Skeletal muscle cell (primary cell): ENCODE data around the gene L3MBTL1.

Source experiments
- DNase-seq: peaks from one replicate; pipeline ENCODE4 v3.0.0-alpha.2; 2010; ENCODE audit warnings: low read depth
- H3K4me3 ChIP-seq: 2 replicates; pipeline ENCODE4 v1.5.1; 2011; ENCODE audit warnings: low read depth, mild to moderate bottlenecking, control low read depth, low read length, moderate library complexity

Gene L3MBTL1

DNA sequence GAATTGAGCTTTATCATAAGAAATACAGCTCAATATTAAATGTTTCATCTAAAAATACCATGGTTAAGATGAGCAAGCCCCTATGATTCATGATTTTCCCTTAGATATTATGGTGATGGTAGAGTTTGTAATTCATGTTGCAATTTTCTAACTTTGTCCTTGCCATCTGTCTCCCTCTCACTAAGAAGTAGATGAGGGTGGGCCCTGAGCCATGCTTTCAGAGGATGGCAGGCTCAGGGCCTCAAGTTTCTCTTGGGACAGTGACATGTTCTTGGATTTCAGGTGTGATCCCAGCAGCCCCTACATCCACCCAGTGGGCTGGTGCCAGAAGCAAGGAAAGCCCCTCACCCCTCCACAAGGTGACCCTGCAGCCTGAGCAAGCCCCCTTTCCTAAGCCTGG lies 25.6 kb downstream of the L3MBTL1 start:
- DNase-seq = no peak
- no peak overlapping the region for H3K4me3 ChIP-seq

DNA sequence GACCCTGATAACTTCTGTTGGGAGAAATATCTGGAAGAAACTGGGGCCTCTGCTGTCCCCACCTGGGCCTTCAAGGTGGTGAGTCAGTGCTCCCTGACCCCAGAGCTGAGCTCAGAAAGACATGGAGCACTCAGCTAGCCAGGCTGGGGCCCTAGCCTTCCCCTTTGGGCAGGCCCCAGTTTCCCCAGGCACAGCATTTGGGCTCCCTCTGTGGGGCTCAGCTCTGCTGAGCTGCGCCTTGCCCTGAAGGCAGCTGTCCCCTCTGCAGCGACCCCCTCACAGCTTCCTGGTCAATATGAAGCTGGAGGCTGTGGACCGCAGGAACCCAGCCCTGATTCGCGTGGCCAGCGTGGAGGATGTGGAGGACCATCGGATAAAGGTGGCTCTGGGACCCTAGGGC lies 26.5 kb downstream of the L3MBTL1 start:
- DNase-seq = no peak
- no peak overlapping the region for H3K4me3 ChIP-seq

DNA sequence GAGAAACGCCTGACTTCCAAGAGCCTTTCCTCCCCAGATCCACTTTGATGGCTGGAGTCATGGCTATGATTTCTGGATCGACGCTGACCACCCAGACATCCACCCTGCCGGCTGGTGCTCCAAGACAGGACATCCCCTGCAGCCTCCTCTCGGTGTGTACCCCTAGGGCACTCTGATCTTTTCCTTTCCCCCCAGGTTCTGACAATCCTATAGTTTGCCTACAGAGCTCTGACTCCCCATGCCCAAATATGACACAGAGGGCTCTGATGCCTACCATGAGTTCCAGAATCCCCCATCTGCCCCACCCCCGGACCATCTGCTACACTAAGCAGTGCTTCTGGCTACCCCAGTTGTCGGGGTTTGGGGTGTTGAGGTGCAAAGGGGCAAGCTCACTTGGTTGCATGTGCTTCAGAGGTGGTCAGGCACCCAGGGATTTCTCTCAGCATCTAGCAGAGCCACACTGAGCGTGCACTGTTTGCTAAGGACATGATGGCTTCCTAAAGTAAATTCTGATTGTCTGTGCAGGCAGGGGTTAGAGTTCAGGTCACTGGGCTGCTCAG lies 27.4 kb downstream of the L3MBTL1 start:
- DNase-seq = no peak
- no peak overlapping the region for H3K4me3 ChIP-seq

DNA sequence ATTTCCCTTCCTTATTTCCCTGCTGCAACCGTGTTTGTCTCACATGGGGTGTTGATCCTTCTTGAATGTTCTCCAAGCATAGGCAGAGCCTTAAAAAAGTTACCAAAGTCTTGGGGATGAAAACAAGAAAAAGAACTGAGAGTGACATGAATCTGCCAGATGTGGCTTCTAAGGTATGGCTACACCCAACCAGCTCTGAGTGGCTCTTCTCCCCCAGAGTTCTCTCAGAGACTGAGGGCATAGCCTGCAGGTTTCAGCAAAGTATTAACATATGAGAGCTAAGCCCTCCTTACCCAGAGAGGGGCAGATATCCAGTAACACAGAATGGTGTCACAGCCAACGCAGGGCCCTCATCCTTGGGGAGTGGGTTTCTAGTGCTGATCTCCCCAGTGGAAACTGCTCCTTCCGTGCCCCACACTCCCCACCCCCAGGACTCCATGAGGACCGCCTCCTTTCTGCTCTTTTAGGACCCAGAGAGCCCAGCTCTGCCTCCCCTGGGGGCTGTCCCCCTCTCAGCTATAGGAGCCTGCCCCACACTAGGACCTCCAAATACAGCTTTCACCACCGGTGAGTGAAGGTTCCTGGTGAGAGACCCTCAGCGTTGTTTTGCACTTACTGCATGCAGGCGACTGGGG lies 28.0 kb downstream of the L3MBTL1 start:
- no peak overlapping the region for H3K4me3 ChIP-seq
- no peak for DNase-seq

GRCh38 chr20:43536041-43536816 lies 28.7 kb downstream of the L3MBTL1 start:
- no peak for DNase-seq
- no peak overlapping the region for H3K4me3 ChIP-seq

GRCh38 chr20:43536817-43537440 lies 29.4 kb downstream of the L3MBTL1 start:
- no peak for DNase-seq
- H3K4me3 ChIP-seq = no peak overlapping the region

GRCh38 chr20:43537921-43538877 lies 30.7 kb downstream of the L3MBTL1 start:
- peak; percentile 13 for DNase-seq
- no peak overlapping the region for H3K4me3 ChIP-seq

DNA sequence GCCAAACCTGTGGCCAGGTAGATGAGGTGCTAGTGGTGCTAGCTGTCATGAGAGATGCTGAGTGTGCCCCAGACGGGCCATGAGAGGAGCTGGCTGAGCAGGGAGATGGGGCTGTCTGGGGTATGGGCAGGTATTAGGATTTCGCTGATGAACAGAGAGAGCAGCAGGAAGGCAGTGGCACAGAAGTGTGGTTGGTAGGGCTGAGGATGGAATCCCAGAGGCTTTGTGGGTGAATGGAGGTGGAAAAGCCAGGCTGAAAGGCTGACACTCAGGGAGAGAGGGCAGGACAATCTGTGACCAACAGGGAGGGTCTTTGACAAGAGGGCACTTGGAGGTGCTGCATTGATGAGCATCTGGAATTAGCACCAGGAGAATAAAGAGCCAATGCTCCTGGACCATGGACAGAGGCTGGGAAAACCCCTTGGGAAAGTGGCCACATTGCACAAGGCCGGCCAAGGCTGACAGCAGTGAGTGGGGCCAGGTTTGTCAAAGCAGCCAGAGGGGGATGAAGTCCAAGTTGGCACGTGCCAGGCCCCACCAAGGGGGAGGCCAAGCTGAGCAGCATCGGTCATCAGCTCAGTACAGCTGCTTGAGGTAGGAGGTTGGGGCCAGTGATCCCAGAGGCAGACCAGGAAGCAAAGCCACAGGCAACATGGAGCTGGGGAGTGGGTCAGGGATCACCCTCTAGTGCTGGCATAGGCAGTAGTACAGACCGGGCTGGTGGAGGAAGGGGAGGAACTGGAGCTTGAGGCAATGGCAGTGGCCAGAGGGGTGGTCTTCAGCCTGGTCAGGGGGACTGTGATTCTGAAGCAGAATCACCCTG lies 31.6 kb downstream of the L3MBTL1 start:
- no peak overlapping the region for H3K4me3 ChIP-seq
- DNase-seq = no peak

DNA sequence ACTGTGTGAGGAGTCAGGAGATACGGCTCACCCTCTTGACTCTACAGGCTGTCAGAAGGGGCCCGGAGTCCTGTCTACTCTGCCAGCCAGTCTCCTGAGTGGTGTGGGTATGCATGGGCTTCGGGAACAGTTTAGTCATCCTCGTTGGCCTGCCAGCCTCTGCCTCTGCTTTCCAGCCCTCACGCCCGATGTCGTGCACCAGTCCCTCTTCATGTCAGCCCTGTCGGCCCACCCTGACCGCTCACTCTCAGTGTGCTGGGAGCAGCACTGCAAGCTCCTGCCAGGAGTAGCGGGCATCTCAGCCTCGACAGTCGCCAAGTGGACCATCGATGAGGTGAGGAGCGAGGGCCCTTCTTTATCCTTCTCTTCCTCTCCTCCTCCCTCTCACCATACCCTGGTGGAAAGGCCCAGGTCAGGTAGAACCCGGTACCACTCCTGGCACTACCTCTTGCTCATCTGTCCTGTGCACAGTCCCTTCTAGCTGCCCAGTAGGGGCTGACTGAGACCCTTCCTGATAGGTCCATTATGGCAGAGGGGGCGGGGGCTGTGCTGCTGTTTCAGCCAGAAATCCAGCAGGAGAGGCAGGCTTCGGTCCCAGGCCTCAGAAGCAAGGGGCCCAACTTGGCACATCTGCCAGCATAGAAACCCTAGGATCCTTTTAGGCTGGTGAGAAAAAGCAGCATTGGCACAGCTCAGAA lies 32.6 kb downstream of the L3MBTL1 start:
- no peak overlapping the region for H3K4me3 ChIP-seq
- no peak for DNase-seq

- DNase-seq = no peak
- H3K4me3 ChIP-seq = no peak overlapping the region
Measured at GRCh38 chr20:43540673-43541060, 33.2 kb downstream of the L3MBTL1 start.

DNA sequence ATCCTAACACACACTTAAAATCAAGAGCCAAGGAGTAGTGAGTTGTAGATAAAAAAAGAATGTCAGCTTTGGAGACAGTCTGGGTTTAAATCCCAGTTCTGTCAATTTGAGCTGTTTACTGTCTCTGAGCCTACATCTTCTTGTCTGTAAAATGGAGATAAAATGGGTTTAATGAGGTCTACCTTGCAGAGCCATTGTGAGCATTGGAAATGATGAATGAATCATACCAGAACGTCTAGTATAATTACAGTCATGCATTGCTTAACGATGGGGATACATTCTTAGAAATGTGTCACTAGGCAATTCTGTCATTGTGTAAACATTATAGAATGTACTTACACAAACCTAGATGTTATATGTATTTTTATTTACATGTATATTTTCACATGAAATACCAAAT lies 33.7 kb downstream of the L3MBTL1 start:
- peak; percentile 1 for DNase-seq
- no peak overlapping the region for H3K4me3 ChIP-seq

- H3K4me3 ChIP-seq = no peak overlapping the region
- no peak for DNase-seq
Measured at GRCh38 chr20:43542161-43542560, 34.7 kb downstream of the L3MBTL1 start.

GRCh38 chr20:43542674-43543073 lies 35.2 kb downstream of the L3MBTL1 start:
- no peak for DNase-seq
- no peak overlapping the region for H3K4me3 ChIP-seq

- no peak for DNase-seq
- H3K4me3 ChIP-seq = no peak overlapping the region
Measured at GRCh38 chr20:43543138-43543537, 35.6 kb downstream of the L3MBTL1 start.

DNA sequence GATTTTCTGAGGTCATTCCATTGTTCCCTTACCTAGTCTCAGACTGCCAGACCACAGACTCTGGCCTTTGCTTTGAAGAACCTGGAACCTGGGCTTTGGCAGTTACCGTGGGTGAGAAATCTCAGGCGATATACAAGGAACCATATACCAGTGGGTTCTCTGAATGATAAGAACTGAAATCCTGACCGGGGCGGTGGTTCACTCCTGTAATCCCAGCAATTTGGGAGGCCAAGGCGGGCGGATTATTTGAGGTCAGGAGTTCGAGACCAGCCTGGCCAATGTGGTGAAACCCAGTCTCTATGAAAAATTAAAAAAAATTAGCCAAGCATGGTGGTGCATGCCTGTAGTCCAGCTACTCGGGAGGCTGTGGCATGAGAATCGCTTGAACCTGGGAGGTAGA lies 37.0 kb downstream of the L3MBTL1 start:
- DNase-seq = no peak
- no peak overlapping the region for H3K4me3 ChIP-seq

GRCh38 chr20:43545837-43546578 lies 38.5 kb downstream of the L3MBTL1 start:
- DNase-seq = no peak
- H3K4me3 ChIP-seq = no peak overlapping the region

GRCh38 chr20:43548273-43548880 lies 40.9 kb downstream of the L3MBTL1 start:
- H3K4me3 ChIP-seq = no peak overlapping the region
- no peak for DNase-seq
